GM12892 (cell line): ENCODE results near the gene OPA1.

Experiments
- POLR2A ChIP-seq: IDR thresholded peaks from 2 replicates; pipeline ENCODE4 v1.6.1; 2011; ENCODE audit warnings: low read depth, low read length, control low read depth
- TAF1 ChIP-seq: IDR thresholded peaks from 2 replicates; pipeline ENCODE4 v1.6.1; 2011; ENCODE audit warnings: low read depth, mild to moderate bottlenecking, control low read depth, low read length, borderline replicate concordance

GRCh38 chr3:193560091-193560490, 32.9 kb upstream of the OPA1 start:
- no peak for TF ChIP-seq TAF1
- no peak for TF ChIP-seq POLR2A
